Activated naive CD8-positive, alpha-beta T cell treated with anti-CD3 and anti-CD28 coated beads, Interleukin-2, amount 50 U/mL, for 24 hours (primary cell): ENCODE results near the gene CHPT1.

Experiments
- ATAC-seq: fragments of 150-1000 bp; cut with Tn5 transposase; one replicate; pipeline ENCODE4 v1.10.0; 2021
- DNase-seq: peaks from one replicate; pipeline ENCODE4 v3.0.0; 2021
- H3K27ac Mint-ChIP-seq: one replicate; pipeline ENCODE4 v1.8.0; 2021; ENCODE audit warnings: mild to moderate bottlenecking, mixed read lengths
- H3K27me3 Mint-ChIP-seq: one replicate; pipeline ENCODE4 v1.8.0; 2021; ENCODE audit warnings: mixed read lengths
- H3K36me3 Mint-ChIP-seq: one replicate; pipeline ENCODE4 v1.8.0; 2021; ENCODE audit warnings: low read depth, mixed read lengths
- H3K4me1 Mint-ChIP-seq: one replicate; pipeline ENCODE4 v1.8.0; 2021; ENCODE audit warnings: mixed read lengths
- H3K4me3 Mint-ChIP-seq: one replicate; pipeline ENCODE4 v1.8.0; 2021; ENCODE audit warnings: mild to moderate bottlenecking, moderate library complexity, mixed read lengths
- H3K9me3 Mint-ChIP-seq: one replicate; pipeline ENCODE4 v1.8.0; 2021; ENCODE audit warnings: mixed read lengths

CHPT1 gene

GRCh38 chr12:101747697-101748096 lies 50.3 kb downstream of the CHPT1 start:
- DNase-seq = no peak
- no peak for ATAC-seq
- Mint-ChIP-seq H3K27ac (no peak overlapping the region), H3K4me3 (no peak overlapping the region), H3K4me1 (peaks cover 12% of the 10 kb centered on the region), H3K27me3 (no peaks in the 10 kb centered on the region), H3K36me3 (peaks cover 41% of the 10 kb centered on the region), H3K9me3 (no peaks in the 10 kb centered on the region)

GRCh38 chr12:101748907-101749306 lies 51.5 kb downstream of the CHPT1 start:
- ATAC-seq = no peak
- Mint-ChIP-seq H3K27ac (no peak overlapping the region), H3K4me1 (peaks cover 3% of the 10 kb centered on the region), H3K4me3 (no peak overlapping the region), H3K27me3 (no peaks in the 10 kb centered on the region), H3K9me3 (no peaks in the 10 kb centered on the region), H3K36me3 (peaks cover 46% of the 10 kb centered on the region)
- DNase-seq = no peak

- Mint-ChIP-seq H3K27me3 (no peaks in the 10 kb centered on the region), H3K9me3 (no peaks in the 10 kb centered on the region), H3K36me3 (peaks cover 47% of the 10 kb centered on the region), H3K4me3 (no peak overlapping the region), H3K4me1 (no peaks in the 10 kb centered on the region), H3K27ac (no peak overlapping the region)
- ATAC-seq = no peak
- DNase-seq = no peak
Measured at GRCh38 chr12:101749657-101750056, 52.2 kb downstream of the CHPT1 start.

- Mint-ChIP-seq H3K9me3 (no peaks in the 10 kb centered on the region), H3K4me3 (no peak overlapping the region), H3K36me3 (peaks cover 47% of the 10 kb centered on the region), H3K27me3 (no peaks in the 10 kb centered on the region), H3K27ac (no peak overlapping the region), H3K4me1 (no peaks in the 10 kb centered on the region)
- ATAC-seq = no peak
- no peak for DNase-seq
Measured at GRCh38 chr12:101750152-101750551, 52.7 kb downstream of the CHPT1 start.

- Mint-ChIP-seq H3K27me3 (no peaks in the 10 kb centered on the region), H3K4me3 (no peak overlapping the region), H3K27ac (no peak overlapping the region), H3K9me3 (no peaks in the 10 kb centered on the region), H3K4me1 (peaks cover 3% of the 10 kb centered on the region), H3K36me3 (peaks cover 31% of the 10 kb centered on the region)
- DNase-seq (no peak), ATAC-seq (no peak)
Measured at GRCh38 chr12:101759396-101760047, 62.1 kb downstream of the CHPT1 start.

- ATAC-seq (no peak), DNase-seq (no peak)
- Mint-ChIP-seq H3K27ac (no peak overlapping the region), H3K36me3 (peaks cover 28% of the 10 kb centered on the region), H3K4me1 (peaks cover 3% of the 10 kb centered on the region), H3K4me3 (no peak overlapping the region), H3K27me3 (no peaks in the 10 kb centered on the region), H3K9me3 (no peaks in the 10 kb centered on the region)
Measured at GRCh38 chr12:101761350-101761749, 63.9 kb downstream of the CHPT1 start.

GRCh38 chr12:101761781-101762180 lies 64.3 kb downstream of the CHPT1 start:
- Mint-ChIP-seq H3K27me3 (no peaks in the 10 kb centered on the region), H3K4me1 (peaks cover 3% of the 10 kb centered on the region), H3K27ac (no peak overlapping the region), H3K9me3 (no peaks in the 10 kb centered on the region), H3K4me3 (no peak overlapping the region), H3K36me3 (peaks cover 31% of the 10 kb centered on the region)
- DNase-seq = no peak
- no peak for ATAC-seq

GRCh38 chr12:101763246-101763931 lies 65.9 kb downstream of the CHPT1 start:
- Mint-ChIP-seq H3K4me1 (peaks cover 3% of the 10 kb centered on the region), H3K36me3 (peaks cover 29% of the 10 kb centered on the region), H3K27me3 (no peaks in the 10 kb centered on the region), H3K27ac (peak overlapping the region; percentile 18), H3K9me3 (no peaks in the 10 kb centered on the region), H3K4me3 (no peak overlapping the region)
- DNase-seq (no peak), ATAC-seq (no peak)

- ATAC-seq = no peak
- Mint-ChIP-seq H3K36me3 (peaks cover 28% of the 10 kb centered on the region), H3K4me3 (no peak overlapping the region)
Measured at GRCh38 chr12:101764051-101764792, 66.8 kb downstream of the CHPT1 start.

GRCh38 chr12:101767537-101767936 lies 70.1 kb downstream of the CHPT1 start:
- no peak for DNase-seq
- no peaks in the 10 kb centered on the region for H3K9me3 Mint-ChIP-seq
- ATAC-seq = no peak
- H3K36me3 Mint-ChIP-seq = peaks cover 33% of the 10 kb centered on the region
- no peak overlapping the region for H3K27ac Mint-ChIP-seq
- no peaks in the 10 kb centered on the region for H3K27me3 Mint-ChIP-seq
- peaks cover 3% of the 10 kb centered on the region for H3K4me1 Mint-ChIP-seq
- H3K4me3 Mint-ChIP-seq = no peak overlapping the region

More at GRCh38 chr12:101764051-101764792, 66.8 kb downstream of the CHPT1 start:
- Mint-ChIP-seq H3K27me3 (no peaks in the 10 kb centered on the region), H3K9me3 (no peaks in the 10 kb centered on the region), H3K4me1 (peaks cover 3% of the 10 kb centered on the region), H3K27ac (no peak overlapping the region)
- no peak for DNase-seq

- H3K4me3 Mint-ChIP-seq = no peak overlapping the region
- no peaks in the 10 kb centered on the region for H3K9me3 Mint-ChIP-seq
- no peaks in the 10 kb centered on the region for H3K27me3 Mint-ChIP-seq
- peaks cover 34% of the 10 kb centered on the region for H3K36me3 Mint-ChIP-seq
- no peak for DNase-seq
- H3K4me1 Mint-ChIP-seq = peaks cover 6% of the 10 kb centered on the region
- ATAC-seq = no peak
- no peak overlapping the region for H3K27ac Mint-ChIP-seq
Measured at GRCh38 chr12:101768781-101769180, 71.3 kb downstream of the CHPT1 start.

- peaks cover 9% of the 10 kb centered on the region for H3K4me1 Mint-ChIP-seq
- no peak for DNase-seq
- H3K9me3 Mint-ChIP-seq = no peaks in the 10 kb centered on the region
- peak overlapping the region; percentile 46 for H3K27ac Mint-ChIP-seq
- H3K36me3 Mint-ChIP-seq = peaks cover 28% of the 10 kb centered on the region
- ATAC-seq = no peak
- no peak overlapping the region for H3K4me3 Mint-ChIP-seq
- H3K27me3 Mint-ChIP-seq = no peaks in the 10 kb centered on the region
Measured at GRCh38 chr12:101769865-101770264, 72.4 kb downstream of the CHPT1 start.

- H3K27me3 Mint-ChIP-seq = no peaks in the 10 kb centered on the region
- H3K4me1 Mint-ChIP-seq = peaks cover 9% of the 10 kb centered on the region
- H3K36me3 Mint-ChIP-seq = peaks cover 22% of the 10 kb centered on the region
- no peaks in the 10 kb centered on the region for H3K9me3 Mint-ChIP-seq
- ATAC-seq (peak; percentile 41), DNase-seq (no peak)
- no peak overlapping the region for H3K4me3 Mint-ChIP-seq
- H3K27ac Mint-ChIP-seq = no peak overlapping the region
Measured at GRCh38 chr12:101772012-101772775, 74.8 kb downstream of the CHPT1 start.

GRCh38 chr12:101773650-101774162 lies 76.3 kb downstream of the CHPT1 start:
- no peak overlapping the region for H3K4me3 Mint-ChIP-seq
- peak; percentile 67 for DNase-seq
- peak overlapping the region; percentile 28 for H3K27ac Mint-ChIP-seq
- peaks cover 24% of the 10 kb centered on the region for H3K36me3 Mint-ChIP-seq
- no peaks in the 10 kb centered on the region for H3K27me3 Mint-ChIP-seq
- peak; percentile 74 for ATAC-seq
- no peaks in the 10 kb centered on the region for H3K9me3 Mint-ChIP-seq
- H3K4me1 Mint-ChIP-seq = peaks cover 9% of the 10 kb centered on the region
